ENCODE data around the gene UQCC2.

Gene UQCC2

DNA sequence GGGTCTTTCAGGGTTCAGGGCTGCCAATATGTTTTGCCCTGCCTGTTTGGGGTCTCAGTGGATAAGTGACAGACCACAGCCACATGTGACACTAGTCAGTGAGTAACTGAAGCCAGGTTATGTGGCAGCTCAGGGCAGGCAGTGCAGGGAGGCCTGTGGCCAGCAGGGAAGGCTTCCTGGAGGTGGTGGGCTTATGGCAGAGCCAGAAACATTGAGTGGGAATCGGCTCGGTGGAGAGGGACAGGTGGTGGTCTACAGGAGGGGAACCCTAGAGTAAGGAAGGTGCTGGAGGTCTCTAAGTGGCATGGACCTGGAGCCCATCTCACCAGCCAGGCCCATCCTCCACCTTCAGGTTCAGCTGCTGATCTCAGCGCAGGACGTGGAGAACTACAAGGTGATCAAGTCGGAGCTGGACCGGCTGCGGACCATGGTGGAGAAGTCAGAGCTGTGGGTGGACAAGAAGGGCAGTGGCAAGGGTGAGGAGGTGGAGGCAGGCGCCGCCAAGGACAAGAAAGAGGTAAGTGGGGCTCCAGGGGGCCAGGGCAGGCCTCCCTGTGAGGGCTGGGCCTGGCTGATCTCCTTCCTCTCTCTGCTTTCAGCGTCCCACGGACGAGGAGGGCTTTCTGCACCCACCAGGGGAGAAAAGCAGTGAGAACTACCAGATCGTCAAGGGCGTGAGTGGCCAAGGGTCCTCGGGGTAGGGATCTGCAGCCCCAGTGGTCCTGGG, 34.9 kb downstream of the UQCC2 start:
- DNase-seq (ENCODE audit: low read depth in 2 of 2), result no peak

DNA sequence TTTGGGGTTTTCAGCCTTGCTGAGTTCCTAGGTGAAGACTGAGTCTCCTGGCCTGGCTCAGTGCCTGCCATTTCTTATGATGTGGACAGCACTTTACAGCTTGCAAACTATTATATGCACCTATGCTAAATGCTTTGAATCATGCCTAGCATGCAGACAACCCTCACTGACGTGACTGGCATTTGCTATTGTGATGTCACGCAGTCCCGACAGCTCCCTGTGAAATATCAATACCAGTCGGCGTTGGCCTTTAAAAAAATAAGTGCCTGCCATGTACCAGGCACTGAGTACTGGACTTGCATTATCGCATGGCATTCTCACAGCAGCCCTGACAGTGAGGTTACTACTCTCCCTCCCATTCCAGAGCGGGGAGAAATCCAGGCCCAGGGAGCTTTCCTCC, 35.5 kb downstream of the UQCC2 start:
- no peak for DNase-seq (ENCODE audit: low read depth in 2 of 2)

DNA sequence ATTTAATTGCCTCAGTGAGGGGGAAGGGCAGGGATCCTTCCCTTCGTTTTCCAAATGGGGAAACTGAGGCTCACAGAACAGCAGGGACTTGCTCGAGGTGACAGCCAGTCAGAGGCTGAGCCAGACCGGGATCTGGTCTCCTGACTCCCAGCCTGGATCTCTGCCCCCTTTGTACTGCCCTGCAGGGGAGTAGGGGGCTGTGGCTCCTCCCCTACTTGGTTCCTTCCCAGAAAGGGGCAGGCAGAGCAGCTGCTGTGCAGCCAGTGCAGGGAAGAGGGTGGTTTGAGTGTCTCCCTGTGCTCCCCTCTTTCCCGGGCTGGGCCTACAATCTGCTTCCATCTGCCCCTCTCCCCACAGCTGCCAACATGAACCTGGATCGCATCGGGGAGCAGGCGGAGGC, 37.6 kb downstream of the UQCC2 start:
- no peak for DNase-seq (ENCODE audit: low read depth in 2 of 2)

DNA sequence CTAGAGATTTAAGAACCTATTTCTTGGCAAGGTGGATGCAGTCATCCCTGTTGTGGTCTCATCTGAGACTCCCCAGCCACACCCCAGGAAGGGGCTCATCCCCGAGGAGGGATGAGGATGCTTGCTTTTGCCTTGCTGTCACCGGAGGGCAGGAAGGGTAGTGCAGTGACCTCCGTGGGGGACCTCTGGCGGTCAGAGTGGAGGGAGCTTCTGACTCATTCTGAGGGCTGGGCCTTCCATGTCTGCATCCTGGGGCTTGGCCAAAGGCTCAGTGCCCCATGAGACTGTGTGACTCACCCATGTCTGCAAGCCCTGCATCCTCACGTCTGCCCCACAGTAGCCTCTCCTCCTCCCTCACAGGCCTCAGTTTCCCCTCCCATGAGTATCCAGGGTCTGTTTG, 38.7 kb downstream of the UQCC2 start:
- DNase-seq (ENCODE audit: low read depth in 2 of 2), result peak; percentile 74 to 76

DNA sequence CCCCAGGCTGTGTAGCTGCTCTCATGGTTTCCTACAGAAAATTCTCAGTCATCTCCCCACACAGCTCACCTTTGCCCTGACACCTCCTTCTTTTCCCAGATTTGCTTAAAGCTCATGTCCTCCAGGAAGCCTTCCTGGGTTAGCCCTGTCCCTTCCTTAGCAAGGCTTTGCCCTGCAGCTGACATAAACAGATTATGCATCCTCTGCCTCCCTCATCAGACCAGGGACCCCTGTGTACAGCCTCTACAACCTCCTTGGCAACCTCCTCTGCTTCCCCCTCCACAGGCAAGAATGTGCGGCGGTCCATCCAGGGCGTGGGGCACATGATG, 39.8 kb downstream of the UQCC2 start:
- DNase-seq (ENCODE audit: low read depth in 2 of 2), result no peak

DNA sequence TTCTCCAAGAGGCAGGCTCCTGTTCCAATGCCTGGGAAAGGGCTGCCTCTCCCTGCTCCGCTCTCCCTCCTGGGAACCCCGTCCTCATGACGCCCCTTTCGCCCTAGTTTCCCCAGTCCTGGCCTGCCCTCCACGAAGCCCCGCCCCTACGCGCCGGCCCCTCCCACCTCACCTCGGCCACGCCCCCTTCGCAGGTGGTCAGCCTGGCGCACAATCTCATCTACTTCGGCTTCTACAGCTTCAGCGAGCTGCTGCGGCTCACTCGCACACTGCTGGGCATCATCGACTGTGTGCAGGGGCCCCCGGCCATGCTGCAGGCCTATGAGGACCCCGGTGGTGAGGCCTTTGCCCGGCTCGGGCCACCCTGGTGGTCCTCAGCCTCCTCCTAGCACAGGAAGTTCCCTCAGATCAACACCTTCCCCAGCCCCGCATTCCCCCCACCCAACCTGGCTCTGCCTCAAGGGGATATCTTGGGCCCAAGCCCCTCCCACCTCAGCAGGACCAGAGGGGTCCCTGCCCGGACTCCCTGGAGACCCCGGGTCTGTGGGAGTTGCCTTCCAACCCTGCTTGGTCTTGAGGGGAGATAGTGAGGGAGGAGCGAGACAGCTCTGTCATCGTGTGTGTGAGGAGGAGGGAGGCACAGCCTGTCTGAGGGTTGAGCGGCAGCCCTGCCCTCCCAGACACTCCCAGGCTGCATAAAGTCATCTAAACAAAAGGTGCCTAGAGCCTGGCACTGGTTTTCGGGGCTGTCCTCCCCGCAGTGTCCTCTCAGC, 40.3 kb downstream of the UQCC2 start:
- DNase-seq (ENCODE audit: low read depth in 2 of 2), result no peak

DNA sequence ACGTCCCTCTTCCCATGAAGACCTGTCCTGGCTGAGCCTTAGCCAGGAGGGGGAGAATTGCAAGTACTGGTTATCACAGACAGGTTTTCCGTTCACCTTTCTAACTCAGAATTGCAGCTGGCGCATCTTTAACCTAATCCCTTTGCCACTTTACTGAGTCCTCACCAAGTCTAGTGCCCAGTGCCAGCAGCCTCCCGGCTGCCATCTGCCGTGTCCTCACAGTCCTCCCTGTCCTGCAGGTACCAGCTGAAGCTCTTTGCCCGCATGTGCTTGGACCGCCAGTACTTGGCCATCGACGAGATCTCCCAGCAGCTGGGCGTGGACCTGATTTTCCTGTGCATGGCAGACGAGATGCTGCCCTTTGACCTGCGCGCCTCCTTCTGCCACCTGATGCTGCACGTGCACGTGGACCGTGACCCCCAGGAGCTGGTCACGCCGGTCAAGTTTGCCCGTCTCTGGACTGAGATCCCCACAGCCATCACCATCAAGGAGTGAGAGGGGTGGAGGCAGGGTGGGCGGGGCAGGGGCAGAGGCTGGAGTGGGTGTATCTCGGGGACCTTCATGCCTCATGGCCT, 41.3 kb downstream of the UQCC2 start:
- no peak for DNase-seq (ENCODE audit: low read depth in 2 of 2)

DNA sequence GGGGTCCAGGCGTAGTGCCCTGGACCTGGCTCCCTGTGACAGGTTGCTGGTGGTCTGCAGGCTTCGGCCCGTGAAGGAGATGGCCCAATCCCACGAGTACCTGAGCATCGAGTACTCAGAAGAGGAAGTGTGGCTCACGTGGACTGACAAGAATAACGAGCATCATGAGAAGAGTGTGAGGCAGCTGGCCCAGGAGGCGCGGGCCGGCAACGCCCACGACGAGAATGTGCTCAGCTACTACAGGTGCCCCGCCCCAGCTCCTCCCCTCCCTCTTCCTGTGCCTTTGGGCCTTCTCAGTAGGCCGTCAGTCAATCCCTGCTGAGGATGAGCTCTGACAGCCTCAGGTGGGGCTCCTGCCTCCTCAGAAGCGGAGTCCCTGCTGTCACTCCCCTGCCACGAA, 42.6 kb downstream of the UQCC2 start:
- DNase-seq (ENCODE audit: low read depth in 2 of 2), result no peak

DNA sequence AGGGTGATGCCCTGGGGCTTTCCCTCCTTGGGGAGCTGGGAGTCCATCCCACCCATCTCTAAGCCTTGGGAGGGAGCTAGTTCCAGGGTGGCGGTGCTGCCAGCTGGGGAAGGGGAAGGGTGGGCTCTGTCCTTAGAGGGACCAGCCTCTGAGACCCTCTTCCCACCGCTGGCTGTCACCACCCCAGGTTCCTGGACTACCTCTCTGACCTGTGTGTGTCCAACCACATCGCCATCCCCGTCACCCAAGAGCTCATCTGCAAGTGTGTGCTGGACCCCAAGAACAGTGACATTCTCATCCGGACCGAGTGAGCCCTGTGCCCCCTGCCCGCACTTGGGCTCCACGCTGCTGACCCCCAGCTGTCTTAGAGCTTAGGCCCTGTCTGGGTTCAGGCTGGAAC, 43.2 kb downstream of the UQCC2 start:
- DNase-seq (ENCODE audit: low read depth in 2 of 2), result no peak

DNA sequence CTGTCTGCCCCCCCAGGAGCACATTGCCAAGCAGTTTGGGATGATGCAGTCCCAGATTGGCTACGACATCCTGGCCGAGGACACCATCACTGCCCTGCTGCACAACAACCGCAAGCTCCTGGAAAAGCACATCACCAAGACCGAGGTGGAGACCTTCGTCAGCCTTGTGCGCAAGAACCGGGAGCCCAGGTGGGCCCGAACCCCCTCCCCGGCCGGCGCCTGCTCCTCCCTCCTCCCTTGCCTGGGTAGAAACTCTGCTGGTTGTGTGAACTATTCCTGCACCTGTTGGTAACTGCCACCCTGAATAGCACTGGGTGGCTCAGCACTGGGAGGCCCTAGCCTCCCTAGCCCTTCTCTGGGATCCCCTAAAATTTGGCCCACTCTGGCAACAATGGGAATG, 43.7 kb downstream of the UQCC2 start:
- no peak for DNase-seq (ENCODE audit: low read depth in 2 of 2)

DNA sequence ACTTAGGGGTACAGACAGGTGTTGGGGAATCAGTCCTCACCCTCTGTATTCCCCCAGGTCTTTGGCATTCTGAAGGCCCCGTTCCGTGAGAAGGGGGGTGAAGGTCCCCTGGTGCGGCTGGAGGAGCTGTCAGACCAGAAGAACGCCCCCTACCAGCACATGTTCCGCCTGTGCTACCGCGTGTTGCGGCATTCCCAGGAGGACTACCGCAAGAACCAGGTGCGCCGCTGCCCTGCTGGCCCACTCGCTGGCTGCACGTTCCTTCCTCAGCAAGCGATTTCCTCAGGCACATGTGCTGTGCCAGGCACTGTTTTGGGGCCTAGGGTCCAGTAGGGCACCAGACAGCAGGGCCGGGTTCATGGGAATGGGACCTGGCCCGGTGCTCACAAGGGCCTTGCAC, 44.4 kb downstream of the UQCC2 start:
- no peak for DNase-seq (ENCODE audit: low read depth in 2 of 2)

DNA sequence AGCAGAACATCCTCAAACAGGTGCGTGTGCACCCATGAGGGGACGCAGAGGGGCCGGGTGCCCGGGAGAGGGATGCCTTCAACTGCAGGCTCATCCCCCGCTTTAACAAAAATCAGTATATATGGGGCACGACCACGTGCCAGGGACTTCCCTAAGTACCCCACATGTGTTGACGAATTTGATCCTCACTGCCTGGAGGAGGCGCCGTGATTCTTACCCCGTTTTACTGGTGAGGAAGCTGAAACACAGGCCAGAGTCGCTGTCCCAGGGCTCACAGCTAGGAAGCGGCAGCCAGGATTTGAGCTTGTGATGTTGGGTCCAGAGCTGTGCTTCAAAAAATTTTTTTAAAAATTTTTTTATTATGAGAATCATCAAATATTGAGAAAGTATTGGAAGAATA, 45.5 kb downstream of the UQCC2 start:
- no peak for DNase-seq (ENCODE audit: low read depth in 2 of 2)

DNA sequence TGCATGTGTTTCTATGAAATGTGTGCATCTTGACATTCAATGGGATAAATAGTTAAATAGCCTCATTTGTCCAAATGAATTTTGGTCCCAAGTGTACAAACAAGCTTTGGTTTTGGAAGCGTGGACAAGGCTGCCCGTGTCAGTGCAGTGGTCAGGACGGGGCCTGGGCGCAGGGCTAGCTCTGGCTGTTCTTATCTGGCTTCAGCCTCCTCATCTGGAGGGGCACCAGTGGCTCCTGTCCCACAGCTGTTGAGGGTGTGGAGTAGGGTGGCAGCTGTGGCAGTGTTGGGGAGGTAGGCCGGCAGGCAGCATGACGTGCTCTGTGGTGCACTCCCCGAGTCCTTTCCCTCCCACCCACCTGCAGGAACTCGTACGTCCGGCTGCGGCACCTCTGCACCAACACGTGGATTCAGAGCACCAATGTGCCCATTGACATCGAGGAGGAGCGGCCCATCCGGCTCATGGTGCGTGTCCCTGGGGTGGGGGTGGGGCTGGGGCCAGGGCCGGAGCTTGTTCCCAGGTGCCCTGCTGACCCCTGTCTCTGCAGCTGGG, 46.9 kb downstream of the UQCC2 start:
- no peak for DNase-seq (ENCODE audit: low read depth in 2 of 2)

DNA sequence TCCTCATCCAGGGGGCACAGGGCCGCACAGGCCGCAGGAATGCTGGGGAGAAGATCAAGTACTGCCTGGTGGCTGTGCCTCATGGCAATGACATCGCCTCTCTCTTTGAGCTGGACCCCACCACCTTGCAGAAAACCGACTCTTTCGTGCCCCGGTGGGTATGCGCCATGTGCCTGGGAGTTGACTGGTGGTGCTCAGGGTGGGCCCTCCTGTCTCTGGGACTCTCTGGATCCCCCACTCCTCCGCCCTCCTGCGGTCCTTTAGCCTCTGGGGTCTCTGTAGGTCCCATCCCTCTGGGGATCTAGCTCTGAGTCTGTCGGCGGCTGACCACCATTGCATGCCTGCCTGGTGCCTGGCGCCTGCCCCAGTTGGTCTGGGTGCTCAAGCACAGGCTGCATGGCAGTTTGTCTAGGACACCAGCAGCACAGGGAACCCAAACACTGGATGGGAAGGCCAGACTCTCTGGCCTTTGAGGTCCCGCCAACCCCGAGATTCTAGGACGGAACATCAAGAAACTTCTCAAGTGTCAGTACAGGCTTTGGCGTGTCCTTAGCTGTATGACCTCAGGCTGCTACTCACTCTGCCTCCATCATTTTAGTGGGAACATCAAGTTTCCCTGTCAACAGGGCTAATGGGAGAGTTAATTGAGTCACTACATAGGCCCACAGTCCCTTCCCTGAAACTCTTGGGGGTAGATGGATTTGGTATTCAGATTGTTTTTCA, 47.6 kb downstream of the UQCC2 start:
- DNase-seq (ENCODE audit: low read depth in 2 of 2), result no peak

DNA sequence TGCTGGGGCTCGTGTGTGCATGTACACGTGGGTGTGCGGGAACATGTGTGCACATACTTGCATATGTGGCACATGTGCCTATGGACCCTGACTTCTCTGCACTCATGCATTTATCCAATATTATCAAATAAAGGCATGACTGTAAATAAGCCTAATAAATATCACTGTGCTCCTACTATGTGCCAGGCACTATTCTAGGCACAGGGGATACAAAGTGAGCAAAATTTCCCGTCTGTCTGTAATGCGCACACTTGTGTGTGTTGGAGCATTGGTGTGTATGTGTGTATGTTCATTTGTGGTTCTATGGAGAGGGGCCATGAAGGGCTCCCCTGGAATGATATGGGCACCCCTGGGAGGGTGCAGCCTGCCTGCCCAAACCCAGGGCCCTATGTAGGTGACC, 48.5 kb downstream of the UQCC2 start:
- no peak for DNase-seq (ENCODE audit: low read depth in 2 of 2)

DNA sequence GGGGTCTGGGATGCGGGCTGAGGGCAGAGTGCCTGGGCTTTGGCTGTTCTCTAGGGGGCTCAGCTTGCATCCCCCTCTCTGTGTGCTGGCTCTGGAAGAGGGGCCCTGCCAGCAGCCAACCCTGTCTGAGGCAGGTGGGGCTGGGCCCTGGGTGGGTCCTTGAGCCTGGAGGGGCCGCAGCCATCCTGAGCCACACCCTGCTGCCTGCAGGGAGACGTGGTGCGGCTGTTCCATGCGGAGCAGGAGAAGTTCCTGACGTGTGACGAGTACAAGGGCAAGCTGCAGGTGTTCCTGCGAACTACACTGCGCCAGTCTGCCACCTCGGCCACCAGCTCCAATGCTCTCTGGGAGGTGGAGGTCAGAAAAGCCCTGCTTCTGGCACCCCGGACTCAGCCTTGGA, 49.2 kb downstream of the UQCC2 start:
- DNase-seq (ENCODE audit: low read depth in 2 of 2), result no peak

DNA sequence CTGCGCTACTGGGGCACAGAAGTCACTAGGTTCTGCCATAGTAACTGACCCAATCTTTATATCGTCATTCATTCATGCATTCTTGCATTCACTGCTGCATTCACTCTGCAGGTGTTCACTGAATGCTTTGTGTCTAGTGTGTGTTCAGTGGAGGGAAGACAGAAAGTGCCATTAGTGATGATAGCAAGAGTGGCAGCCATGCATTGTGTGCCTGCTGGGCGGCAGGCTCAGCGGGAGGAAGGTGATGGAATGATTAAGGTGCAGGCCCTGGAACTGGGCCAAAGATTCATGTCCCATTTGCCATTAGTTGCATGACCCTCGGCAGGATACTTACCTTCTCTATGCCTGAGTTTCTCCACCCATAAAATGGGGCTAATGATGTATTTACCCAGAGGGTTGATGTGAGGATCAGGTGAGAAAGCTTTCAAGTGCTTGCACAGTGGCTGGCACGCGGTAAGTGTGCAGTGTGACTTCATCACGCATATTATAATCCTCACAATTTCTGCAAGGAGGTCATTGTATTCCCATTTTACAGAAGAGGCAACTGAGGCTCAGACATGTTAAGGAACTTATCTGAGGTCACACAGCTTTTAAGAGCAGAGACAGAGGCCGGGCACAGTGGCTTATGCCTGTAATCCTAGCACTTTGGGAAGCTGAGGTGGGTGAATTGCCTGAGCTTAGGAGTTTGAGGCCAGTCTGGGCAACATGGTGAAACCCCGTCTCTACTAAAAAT, 50.2 kb downstream of the UQCC2 start:
- DNase-seq (ENCODE audit: low read depth in 2 of 2), result no peak

DNA sequence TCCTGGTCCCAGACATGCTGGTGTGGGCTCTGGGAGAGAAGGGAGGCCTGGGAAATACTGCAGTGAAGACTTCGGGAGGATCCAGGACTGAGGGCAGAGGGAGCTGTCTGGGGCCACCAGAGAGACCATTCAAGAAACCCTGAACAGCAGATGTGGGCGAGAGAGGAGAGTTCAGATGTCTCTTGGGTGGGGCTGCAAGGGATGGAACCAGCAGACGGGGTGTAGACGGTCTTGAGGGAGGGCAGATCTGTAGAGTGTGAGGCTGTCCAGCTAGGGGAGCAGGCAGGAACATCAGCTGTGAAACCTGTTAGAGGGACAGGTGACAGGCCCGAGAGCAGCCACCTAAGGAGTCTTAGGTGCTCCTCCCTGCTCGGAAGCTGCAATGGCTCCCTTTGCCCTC, 51.5 kb downstream of the UQCC2 start:
- DNase-seq (ENCODE audit: low read depth in 2 of 2), result no peak

DNA sequence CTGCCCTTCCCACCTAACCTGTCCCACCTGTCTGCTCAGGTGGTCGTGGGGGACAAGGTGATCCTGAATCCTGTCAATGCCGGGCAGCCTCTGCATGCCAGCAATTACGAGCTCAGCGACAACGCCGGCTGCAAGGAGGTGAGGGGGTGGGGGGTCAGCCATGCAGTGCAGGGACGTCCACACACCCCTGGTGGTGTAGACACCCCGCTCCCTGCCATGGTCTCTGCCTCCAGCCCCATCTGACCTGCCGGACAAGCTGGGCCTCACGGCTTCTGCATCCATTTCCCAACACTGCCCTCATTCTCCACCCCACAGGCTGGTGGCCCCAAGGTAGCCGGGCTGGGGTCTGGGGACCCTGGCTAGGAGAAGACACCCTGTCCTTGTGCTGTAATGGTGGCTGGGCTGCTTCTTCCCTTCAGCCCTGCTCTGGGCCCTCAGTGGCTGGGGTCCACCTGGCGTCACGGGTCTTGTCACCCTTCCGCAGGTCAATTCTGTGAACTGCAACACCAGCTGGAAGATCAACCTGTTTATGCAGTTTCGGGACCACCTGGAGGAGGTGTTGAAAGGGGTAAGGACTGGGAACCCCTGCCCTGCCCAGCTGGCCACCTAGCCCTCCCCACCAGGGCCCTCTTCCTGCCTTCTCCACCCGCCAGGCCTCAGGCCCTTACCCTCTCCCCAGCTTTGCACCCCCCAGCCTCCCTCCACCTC, 52.4 kb downstream of the UQCC2 start:
- DNase-seq (ENCODE audit: low read depth in 2 of 2), result no peak

DNA sequence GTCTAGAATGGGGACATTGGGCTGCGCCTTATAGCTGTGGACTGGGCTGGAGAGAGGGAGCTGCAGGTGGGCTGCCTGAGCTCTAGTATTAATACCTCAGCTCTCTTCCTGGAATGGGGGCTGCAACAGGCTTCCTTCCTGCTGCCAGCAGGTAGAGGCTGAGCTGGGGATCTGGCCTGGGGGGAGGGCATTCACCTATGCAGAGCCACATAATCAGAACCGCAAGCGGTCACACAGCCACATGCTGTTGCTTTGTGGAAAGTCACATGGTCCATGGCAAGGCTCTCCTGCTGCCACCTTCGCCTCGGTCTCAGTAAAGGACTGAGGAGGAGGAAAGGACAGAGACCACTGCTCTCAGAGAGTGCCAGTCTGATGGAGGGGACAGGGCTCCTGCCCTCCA, 54.7 kb downstream of the UQCC2 start:
- DNase-seq (ENCODE audit: low read depth in 2 of 2), result no peak
